Fibroblast of the conjunctiva (primary cell): ENCODE measurements around the gene TCEA2.

Experiments used
- DNase-seq: peaks from one replicate; pipeline ENCODE4 v3.0.0-alpha.2; 2010; ENCODE audit warnings: low read depth

The TCEA2 gene

GRCh38 chr20:64035933-64036345 is 27.1 kb upstream of the TCEA2 start, which contains the start of gene C20orf204:
TSS of gene C20orf204 (plus strand) at chr20:64036182. CDS start at chr20:64036324, 142 bp downstream.
- DNase-seq = no peak

GRCh38 chr20:64036346-64037198 is 26.4 kb upstream of the TCEA2 start:
- no peak for DNase-seq

- no peak for DNase-seq
Measured at GRCh38 chr20:64037199-64037497, 25.9 kb upstream of the TCEA2 start.

GRCh38 chr20:64037498-64038213 is 25.3 kb upstream of the TCEA2 start:
- no peak for DNase-seq

GRCh38 chr20:64038224-64038564 is 24.8 kb upstream of the TCEA2 start:
- no peak for DNase-seq

- no peak for DNase-seq
Measured at GRCh38 chr20:64038565-64039292, 24.3 kb upstream of the TCEA2 start.

- DNase-seq = no peak
Measured at GRCh38 chr20:64039293-64040160, 23.5 kb upstream of the TCEA2 start.

- no peak for DNase-seq
Measured at GRCh38 chr20:64040231-64041039, 22.6 kb upstream of the TCEA2 start.

- no peak for DNase-seq
Measured at GRCh38 chr20:64041040-64041780, 21.8 kb upstream of the TCEA2 start.

GRCh38 chr20:64041781-64042053 is 21.3 kb upstream of the TCEA2 start:
- no peak for DNase-seq

GRCh38 chr20:64042054-64042781 is 20.8 kb upstream of the TCEA2 start:
- no peak for DNase-seq

GRCh38 chr20:64043768-64044167 is 19.2 kb upstream of the TCEA2 start:
- DNase-seq = no peak

GRCh38 chr20:64044484-64045247 is 18.3 kb upstream of the TCEA2 start:
- no peak for DNase-seq

- DNase-seq = no peak
Measured at GRCh38 chr20:64045346-64046011, 17.5 kb upstream of the TCEA2 start.

GRCh38 chr20:64047046-64047389 is 16.0 kb upstream of the TCEA2 start:
- no peak for DNase-seq

- no peak for DNase-seq
Measured at GRCh38 chr20:64047968-64048401, 15.0 kb upstream of the TCEA2 start.

- no peak for DNase-seq
Measured at GRCh38 chr20:64048402-64049044, 14.5 kb upstream of the TCEA2 start.
